22Rv1 (cell line): ENCODE data around the gene MYO1C.

Experiments
- ZFX ChIP-seq: fragments of 450-650 bp; IDR thresholded peaks from 2 replicates; pipeline ENCODE4 v1.6.1; 2017; ENCODE audit warnings: antibody characterized with exemption, borderline replicate concordance
- TF ChIP-seq, protein P1 (sequence below): fragments of 450-650 bp; IDR thresholded peaks from 2 replicates; pipeline ENCODE4 v1.5.1; 2017; ENCODE audit warnings: mild to moderate bottlenecking

GRCh38 chr17:1495265-1495989 lies 2.9 kb upstream of the MYO1C start:
- TF ChIP-seq, protein P1, sequence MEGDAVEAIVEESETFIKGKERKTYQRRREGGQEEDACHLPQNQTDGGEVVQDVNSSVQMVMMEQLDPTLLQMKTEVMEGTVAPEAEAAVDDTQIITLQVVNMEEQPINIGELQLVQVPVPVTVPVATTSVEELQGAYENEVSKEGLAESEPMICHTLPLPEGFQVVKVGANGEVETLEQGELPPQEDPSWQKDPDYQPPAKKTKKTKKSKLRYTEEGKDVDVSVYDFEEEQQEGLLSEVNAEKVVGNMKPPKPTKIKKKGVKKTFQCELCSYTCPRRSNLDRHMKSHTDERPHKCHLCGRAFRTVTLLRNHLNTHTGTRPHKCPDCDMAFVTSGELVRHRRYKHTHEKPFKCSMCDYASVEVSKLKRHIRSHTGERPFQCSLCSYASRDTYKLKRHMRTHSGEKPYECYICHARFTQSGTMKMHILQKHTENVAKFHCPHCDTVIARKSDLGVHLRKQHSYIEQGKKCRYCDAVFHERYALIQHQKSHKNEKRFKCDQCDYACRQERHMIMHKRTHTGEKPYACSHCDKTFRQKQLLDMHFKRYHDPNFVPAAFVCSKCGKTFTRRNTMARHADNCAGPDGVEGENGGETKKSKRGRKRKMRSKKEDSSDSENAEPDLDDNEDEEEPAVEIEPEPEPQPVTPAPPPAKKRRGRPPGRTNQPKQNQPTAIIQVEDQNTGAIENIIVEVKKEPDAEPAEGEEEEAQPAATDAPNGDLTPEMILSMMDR, result no peak
- no peak for TF ChIP-seq ZFX
